ENCODE results near the gene RUFY4.

DNA sequence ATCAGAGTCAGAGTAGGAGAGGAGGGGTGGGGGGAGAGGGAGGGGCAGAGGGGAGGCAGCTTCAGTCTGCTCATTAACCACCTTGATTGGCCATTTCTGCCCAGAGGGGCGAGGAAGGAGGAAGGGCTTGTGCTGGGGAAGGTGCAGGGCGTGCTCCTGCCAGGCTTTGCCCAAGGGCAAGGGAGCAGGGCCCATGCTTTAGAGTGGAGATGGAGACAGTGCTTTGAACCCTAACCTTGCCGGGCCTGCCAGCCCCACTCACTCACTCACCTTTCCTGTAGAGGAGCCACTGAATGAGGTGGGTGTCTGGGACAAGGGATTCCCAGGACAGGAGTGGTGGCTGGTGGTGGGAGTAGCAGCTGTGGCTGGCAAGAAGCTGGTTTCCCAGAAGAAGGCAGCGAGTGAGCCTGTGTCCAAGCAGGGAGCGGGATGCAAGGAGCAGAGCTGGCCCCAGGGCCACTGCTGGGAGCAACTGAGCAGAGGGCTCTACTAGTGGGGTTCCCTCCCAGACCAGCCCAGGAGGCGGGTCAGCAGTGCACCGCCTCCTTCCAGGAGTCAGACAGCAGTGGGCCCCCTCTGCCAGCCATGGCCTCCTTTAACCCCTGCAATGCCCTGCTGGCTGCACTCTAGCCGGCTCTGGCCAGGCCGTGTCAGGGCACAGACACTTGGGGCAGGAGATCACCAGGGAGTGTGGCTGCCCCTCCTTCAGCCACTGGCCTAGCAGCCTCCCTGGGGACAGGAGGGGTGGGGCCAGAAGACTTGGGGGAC, 3.6 kb upstream of the RUFY4 start:
- TF ChIP-seq POLR2A (IDR thresholded peaks at IDR 0.05) (no peak), POLR2AphosphoS5 (IDR thresholded peaks at IDR 0.05) (no peak)
- TF ChIP-seq, protein P1, sequence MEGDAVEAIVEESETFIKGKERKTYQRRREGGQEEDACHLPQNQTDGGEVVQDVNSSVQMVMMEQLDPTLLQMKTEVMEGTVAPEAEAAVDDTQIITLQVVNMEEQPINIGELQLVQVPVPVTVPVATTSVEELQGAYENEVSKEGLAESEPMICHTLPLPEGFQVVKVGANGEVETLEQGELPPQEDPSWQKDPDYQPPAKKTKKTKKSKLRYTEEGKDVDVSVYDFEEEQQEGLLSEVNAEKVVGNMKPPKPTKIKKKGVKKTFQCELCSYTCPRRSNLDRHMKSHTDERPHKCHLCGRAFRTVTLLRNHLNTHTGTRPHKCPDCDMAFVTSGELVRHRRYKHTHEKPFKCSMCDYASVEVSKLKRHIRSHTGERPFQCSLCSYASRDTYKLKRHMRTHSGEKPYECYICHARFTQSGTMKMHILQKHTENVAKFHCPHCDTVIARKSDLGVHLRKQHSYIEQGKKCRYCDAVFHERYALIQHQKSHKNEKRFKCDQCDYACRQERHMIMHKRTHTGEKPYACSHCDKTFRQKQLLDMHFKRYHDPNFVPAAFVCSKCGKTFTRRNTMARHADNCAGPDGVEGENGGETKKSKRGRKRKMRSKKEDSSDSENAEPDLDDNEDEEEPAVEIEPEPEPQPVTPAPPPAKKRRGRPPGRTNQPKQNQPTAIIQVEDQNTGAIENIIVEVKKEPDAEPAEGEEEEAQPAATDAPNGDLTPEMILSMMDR (IDR thresholded peaks at IDR 0.05) = no peak
